COLO668 (cell line): ENCODE results near the gene CAST.

Experiments
- DNase-seq: peaks from one replicate; lab custom pipeline; 2025; ENCODE audit not compliant: unreplicated experiment; lab: John Stamatoyannopoulos, UW

The CAST gene

DNA sequence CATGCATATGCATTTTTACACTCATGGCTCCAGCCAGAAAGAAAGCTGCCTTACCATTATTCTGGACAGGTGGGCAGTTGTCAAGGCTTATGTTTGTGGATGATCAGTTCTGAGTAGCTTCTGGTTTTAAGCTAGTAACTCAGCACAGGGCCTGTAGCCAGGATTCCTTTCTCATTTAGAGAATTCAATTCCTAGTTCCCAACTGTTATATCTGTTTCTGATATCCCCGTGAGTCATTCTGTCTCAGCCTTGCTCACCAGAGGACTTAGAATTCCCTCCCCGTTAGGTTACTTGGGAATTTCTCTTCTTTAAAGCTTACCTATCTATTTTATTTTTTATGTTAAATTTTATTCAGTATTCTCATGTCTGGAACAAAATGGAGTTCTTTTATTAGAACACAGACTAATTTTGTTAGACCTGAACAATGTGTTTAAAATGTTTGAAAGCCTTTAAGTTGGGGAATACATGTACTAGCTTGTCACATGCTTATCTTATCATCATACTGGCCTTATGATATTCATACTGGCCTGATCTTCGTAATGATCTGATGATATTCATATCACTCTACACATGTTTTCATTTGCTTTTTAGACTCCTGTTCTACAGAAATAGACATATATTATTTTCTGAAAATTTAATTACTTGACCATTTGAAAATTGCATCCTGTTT, 47.1 kb downstream of the CAST start:
- DNase-seq: no peak

- DNase-seq: no peak
Measured at GRCh38 chr5:96712100-96712746, 50.0 kb downstream of the CAST start.

GRCh38 chr5:96714450-96714849, 52.3 kb downstream of the CAST start:
- DNase-seq: no peak

- DNase-seq: peak; percentile 53
Measured at GRCh38 chr5:96714951-96715451, 52.8 kb downstream of the CAST start.

- DNase-seq: no peak
Measured at GRCh38 chr5:96716007-96716406, 53.8 kb downstream of the CAST start.

- no peak for DNase-seq
Measured at GRCh38 chr5:96716716-96717115, 54.5 kb downstream of the CAST start.

DNA sequence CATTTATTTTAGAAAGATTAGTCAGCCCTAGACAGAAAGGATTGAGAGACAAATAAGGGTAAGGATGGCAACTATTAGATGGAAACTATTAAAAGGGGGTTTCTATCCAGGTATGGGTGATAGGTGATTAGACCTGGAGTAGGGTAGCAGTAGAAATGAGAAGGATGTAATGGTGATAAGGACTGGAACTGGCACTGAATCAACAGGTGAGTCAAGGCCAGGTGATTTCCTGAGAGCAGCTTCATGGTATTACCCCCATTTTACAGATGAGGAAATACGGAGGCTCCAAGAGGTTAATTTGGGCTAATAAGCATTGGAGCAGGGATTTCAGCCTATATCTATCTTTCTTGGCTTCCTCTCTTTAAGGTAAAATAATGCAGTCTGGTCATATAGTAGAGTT, 55.7 kb downstream of the CAST start:
- DNase-seq: no peak

DNA sequence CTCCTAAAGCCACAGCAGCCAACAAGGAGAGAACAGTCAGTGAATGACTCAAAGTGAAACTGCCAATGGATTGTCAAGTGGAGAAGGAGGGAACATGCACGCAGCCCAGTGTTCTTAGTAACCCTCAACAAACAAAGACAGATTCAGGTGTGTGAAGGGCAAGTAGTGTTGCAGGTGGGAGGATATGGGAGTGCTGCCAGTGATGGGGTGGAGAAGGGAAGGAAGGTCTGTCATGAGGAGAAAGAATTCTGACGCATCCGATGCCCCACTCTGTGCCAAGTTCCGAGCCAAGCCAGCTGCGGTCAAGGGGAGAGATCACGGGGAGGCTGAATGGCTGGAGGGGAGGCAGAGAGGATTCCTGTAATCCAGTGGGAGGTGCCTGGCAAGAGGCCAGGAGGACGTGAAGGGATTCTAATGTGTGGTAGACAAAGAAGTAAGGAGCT, 56.5 kb downstream of the CAST start:
- DNase-seq: peak; percentile 12

- no peak for DNase-seq
Measured at GRCh38 chr5:96720408-96720807, 58.2 kb downstream of the CAST start.

DNA sequence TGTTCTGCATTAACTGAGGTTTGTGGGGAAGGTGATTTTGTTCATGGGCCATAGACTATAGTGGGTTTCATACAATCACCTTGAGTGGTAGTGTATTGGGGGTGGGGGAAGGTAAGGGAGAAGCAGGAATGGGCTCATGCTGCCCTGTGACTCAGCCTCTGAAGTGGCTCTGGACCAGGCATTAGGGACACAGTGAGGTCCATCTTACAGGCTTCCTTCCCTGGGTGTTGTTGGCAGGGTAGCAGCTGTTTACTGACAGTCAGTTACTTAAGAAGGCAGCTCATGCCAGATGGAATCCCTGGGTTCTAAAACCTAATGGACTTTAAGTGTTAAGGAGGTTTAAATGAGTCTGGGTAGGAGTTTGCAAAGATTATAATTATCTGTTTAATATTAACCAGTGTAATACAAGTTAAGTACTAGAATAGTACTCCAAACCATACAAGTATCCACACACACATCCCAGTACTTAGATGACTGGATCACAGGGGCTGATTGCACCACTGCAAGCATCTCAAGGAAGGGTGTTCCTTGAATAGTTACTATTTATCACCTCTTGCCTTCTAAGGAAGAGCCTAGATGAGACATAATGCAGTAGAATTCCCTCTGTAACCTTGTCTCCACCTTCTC, 59.3 kb downstream of the CAST start:
- DNase-seq: no peak

DNA sequence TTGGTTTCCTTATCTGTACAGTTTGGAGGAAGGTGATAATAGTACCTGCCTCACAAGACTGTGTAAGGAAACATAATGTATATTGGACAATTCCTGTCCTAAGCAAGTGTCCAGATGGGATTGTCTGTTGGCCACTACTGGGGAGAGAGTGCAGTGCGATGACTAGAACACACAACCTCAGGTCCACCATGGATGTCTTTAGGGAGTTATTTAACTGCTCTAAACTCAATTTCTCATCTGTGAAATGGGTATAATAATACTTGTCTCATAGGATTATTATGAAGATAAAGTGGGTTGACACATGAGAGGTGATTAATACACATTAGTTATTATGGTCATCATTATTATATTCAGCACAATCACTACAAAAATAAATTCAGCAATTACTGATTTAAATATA, 63.1 kb downstream of the CAST start:
- no peak for DNase-seq

DNA sequence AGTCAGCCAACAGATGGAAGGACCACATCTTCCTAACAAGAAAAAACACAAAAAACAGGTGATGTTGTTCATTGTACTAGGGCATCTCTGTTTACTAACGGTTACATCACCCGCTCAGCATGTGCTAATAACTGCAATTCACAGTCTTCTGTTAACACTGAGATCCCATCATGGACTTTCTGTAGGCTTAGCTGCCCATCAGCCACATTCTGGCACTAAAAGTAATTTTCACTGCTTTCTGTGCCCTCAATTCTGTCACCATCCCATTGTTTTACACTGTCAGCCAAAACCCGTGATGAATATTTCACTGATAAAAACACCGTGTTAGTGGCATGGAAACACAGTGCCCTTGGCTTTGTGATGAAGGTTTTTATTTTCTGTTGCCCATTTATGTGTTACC, 64.6 kb downstream of the CAST start:
- no peak for DNase-seq

GRCh38 chr5:96729156-96729555, 67.0 kb downstream of the CAST start:
- DNase-seq: no peak

DNA sequence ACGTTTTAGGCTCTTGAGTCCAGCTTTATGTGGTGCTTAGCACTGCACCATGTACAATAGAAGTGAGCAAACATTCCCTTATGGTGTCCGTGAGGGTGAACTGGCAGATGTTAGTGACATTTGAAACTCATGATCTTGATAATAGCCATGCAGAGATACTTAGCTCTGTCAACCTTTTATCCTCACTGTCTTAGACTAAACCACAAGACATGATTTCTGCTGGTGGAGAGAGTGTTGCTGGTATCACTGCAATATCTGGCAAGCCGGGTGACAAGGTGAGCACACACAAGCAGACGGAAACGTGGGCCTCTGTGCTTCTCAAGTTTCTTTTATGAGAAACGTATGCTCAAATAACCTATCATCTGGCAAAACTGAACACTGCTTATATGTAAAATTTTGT, 68.4 kb downstream of the CAST start:
- peak; percentile 46 for DNase-seq

GRCh38 chr5:96733771-96734500, 71.8 kb downstream of the CAST start:
- no peak for DNase-seq

DNA sequence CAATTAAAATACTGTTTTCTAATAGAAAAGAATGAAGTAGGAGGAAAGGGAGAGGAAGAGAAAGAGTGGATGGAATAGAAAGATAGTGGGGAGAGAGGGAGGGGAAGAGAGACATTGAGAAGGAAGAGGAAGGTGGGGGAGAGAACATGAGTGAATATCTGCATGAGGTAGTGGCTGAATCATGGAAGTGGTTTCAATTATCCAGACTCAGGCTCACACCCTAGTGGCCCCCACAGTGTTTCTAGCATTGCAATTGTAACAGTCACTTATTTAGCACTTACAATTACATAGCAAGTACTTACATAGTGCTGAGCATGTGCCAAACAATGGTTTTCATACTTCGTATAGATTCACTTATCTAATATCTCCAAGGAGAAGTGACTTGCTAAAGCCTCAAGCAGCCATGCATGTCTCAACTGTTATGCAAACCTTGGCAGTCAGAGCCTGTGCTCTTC, 72.7 kb downstream of the CAST start:
- DNase-seq: no peak

DNA sequence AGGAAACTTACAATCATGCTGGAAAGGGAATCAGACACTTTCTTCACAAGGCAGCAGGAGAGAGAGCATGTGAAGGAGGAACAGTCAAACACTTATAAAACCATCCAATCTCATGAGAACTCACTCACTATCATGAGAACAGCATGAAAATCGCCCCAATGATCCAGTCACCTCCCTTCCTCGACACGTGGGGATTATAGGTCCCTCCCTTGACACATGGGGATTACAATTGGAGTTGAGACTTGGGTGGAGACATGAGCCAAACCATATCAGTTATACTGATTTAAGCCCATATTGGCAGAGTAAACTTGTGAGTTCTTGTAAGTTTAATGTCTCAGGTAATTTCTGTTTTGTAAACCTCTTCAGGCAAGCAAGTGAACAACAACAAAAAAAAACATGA, 74.8 kb downstream of the CAST start:
- no peak for DNase-seq

DNA sequence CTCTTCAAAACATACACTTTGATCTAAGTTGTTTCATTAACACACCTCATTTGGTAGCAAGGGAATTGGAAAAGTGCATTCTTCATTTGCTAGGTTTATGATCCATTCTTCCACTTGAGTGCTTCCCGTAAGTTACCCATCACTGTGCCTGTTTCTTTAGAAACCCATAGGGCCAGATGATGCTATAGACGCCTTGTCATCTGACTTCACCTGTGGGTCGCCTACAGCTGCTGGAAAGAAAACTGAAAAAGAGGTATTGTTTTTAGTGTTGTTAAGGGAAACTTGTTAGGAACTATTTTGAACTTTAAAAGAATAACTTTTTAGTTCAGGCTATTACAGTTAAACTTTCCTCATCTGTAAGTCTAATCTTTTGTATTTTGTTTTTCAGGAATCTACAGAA, 78.9 kb downstream of the CAST start:
- DNase-seq: no peak

- no peak for DNase-seq
Measured at GRCh38 chr5:96741891-96742309, 79.7 kb downstream of the CAST start.

- DNase-seq: no peak
Measured at GRCh38 chr5:96742538-96742937, 80.4 kb downstream of the CAST start.

DNA sequence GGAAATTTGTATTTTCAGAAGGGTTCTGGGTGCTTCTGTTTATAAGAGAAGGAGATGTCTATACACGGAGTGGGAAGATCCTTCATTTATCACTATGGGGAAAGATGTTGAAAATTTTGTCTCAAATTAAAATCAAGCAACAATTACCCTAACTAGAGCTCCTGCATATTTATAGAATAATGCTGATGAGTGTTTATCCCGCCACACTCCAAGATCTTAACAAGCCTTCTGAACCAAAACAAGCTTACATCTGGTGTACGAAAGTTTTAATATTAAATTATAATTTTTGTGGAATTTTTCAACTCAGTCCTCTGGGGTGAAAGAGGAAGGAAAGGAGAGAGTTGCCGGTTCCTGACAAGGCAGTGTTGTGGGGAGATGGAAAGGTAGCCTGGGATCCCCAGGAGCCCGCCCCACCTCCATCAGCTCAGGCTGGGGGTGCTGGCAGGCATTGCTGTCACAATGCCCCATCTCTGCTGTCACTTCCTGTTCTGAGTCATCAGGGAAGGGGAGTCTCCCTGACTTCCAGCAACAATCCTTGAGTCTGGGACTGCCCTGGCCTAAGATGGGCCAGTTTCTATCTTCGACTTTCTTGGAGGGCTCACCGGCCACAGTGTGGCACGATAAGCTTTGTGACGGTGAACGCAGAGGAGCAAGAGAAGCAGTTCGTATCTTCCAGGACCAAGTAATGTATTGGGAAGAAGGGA, 81.0 kb downstream of the CAST start:
- DNase-seq: no peak
